Coronary artery (tissue), 2 donors: ENCODE results near the gene SRRD.
A peak's percentile ranks its signal among the peaks of the same experiment; 100 is the strongest.

Experiments used
- DNase-seq: peaks from one replicate; pipeline ENCODE4 v3.0.0-alpha.2; 2017; ENCODE audit warnings: low spot score
- H3K27ac ChIP-seq, 2 donors: fragments of 200-600 bp; sonication (generic); one replicate each; pipeline ENCODE4 v1.5.1; 2016 to 2019
- H3K4me3 ChIP-seq: fragments of 200-600 bp; sonication (generic); 2 replicates; pipeline ENCODE4 v1.5.1; 2016; ENCODE audit warnings: mild to moderate bottlenecking, moderate library complexity
- TF ChIP-seq, protein P1 (sequence below): fragments of 200-600 bp; sonication (generic); IDR thresholded peaks from one replicate; pipeline ENCODE4 v1.5.1; 2019; ENCODE audit warnings: antibody characterized with exemption

SRRD gene

DNA sequence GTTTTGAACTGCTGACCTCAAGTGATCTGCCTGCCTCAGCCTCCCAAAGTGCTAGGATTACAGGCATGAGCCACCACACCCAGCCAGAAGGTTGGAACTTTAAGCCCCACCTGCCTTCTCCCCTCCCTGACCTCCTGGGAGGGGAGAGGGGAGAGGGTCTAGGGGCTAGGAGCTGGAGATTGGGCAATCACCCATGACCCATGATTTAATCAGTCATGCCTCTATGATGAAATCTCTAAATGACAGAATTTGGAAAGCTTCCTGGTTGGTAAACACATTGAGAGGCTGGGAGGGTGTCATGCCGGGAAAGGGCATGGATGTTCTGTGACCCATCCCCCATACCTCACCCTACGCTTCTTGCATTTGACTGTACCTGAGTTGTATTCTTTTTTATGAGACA, 45.7 kb downstream of the SRRD start:
- no peak for DNase-seq

DNA sequence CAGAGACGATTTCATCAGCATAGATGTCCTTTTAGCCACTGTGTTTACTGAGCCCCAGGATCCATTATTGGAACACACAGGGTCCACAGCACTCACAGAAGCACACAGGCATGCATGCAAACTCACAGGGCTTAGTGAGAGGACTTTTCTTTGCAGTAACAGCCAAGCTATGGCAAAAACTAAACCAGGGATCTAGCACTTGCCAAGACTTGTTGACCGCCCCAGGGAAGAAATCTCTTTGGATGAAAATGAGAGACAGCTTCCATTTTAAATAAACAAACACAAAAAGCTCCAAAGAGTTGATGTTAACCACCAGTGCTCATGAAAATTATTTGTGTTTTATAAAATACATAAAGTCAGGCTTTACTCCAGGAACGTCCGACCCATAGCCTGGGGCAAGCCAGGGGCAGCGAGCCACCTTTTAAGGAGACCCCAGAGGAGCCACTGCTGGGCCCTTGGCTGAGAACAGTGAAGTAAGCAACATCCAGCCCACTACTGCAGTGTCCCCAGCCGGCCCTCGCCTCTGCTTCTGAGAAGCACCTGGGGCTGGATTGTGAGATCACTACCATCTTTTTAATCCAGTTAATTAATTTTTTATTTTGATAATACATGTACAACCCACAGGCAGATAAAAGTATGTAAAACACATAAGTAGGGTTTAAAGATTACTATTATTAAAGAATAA, 50.6 kb downstream of the SRRD start:
- Histone ChIP-seq H3K4me3 (no peak overlapping the region), H3K27ac (no peak overlapping the region)
- TF ChIP-seq, protein P1, sequence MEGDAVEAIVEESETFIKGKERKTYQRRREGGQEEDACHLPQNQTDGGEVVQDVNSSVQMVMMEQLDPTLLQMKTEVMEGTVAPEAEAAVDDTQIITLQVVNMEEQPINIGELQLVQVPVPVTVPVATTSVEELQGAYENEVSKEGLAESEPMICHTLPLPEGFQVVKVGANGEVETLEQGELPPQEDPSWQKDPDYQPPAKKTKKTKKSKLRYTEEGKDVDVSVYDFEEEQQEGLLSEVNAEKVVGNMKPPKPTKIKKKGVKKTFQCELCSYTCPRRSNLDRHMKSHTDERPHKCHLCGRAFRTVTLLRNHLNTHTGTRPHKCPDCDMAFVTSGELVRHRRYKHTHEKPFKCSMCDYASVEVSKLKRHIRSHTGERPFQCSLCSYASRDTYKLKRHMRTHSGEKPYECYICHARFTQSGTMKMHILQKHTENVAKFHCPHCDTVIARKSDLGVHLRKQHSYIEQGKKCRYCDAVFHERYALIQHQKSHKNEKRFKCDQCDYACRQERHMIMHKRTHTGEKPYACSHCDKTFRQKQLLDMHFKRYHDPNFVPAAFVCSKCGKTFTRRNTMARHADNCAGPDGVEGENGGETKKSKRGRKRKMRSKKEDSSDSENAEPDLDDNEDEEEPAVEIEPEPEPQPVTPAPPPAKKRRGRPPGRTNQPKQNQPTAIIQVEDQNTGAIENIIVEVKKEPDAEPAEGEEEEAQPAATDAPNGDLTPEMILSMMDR, result no peak
- DNase-seq, result no peak

More for the DNA sequence above, 45.7 kb downstream of the SRRD start:
- Histone ChIP-seq H3K4me3 (no peak overlapping the region), H3K27ac (no peak overlapping the region)
- TF ChIP-seq, protein P1, result no peak

DNA sequence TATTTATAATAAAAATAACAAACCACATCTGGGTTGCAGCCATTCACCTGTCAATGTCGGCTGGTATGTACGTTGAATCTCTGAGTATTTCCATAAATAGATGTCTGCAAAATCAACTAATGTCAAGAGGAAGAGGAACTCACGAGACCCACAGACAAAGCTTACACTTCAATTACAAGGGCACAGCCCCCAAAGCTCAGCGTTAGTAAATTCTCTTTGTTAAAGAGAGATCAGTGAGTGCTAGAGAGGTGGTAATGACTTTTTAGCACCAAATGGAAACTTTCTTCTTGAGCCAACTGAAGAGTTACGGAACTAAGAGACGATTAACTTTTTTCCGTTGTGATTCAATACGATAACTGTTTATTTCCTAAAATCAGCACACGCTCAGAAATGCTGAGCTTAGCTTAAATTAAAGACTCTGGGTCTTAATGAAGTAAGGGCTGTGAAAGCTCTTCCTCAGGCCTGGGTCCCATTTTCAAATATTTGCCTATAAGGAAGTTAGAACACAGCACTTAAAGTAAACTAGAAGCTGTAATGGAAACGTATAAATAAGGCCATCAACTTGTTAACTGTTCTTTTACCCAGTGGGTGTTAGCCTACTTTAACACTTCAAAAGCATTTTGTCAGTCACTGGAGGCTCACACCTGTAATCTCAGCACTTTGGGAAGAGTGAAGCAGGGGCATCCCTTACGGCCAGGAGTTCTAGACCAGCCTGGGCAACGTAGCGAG, 51.4 kb downstream of the SRRD start:
- TF ChIP-seq, protein P1, result no peak
- H3K4me3 ChIP-seq, result no peak overlapping the region
- peak overlapping the region in 1 of 2 donors; percentile 16 for H3K27ac ChIP-seq
- DNase-seq, result no peak

DNA sequence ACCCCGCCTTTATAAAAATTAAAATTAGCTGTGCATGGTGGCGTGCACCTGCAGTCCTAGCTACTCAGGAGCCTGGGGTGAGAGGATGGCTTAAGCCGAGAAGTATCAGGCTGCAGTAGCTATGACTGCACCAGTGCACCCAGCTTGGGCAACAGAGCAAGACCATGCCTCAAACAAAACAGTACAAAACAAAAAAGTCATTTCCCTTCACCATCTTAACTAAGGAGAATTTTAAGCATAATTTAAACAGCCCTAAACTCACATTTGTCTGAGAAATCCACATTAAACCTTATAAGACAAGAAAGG, 51.9 kb downstream of the SRRD start:
- Histone ChIP-seq H3K4me3 (no peak overlapping the region), H3K27ac (no peak overlapping the region)
- no peak for DNase-seq
- TF ChIP-seq, protein P1, result no peak

DNA sequence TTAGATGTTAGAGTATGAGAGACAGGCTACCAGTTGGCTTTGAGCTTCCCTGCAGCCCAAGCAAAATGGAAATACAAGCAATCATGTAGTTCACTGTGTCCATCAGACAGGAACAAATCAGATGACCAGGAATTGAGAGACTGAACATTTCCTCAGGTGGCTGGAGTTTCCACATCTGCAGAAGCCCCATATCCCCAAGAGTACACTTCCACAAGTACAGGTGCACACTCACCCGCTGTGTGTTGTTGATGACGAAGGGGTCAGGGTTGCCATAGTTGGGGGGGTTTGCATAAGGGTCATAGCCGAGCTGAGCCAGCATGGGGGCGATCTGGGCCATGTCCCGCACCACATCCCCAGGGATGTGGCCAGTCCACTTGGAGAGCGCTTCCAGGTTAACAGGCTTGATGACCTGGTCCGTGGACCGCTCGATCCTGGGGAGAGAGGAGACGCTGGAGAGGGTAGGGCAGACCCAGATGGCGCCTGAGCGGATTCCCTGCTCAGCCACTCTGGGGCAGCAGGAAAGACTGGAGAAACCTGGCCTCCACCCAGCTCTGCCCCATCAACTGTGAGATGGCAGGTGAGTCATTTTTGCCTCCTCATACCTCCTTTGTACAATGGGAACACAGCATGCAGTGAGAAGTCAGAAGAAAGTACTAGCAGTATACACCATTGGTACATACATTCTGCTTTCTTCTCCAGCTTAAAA, 52.5 kb downstream of the SRRD start:
- no peak overlapping the region for H3K4me3 ChIP-seq
- no peak for DNase-seq
- TF ChIP-seq, protein P1, result no peak
- no peak overlapping the region for H3K27ac ChIP-seq

DNA sequence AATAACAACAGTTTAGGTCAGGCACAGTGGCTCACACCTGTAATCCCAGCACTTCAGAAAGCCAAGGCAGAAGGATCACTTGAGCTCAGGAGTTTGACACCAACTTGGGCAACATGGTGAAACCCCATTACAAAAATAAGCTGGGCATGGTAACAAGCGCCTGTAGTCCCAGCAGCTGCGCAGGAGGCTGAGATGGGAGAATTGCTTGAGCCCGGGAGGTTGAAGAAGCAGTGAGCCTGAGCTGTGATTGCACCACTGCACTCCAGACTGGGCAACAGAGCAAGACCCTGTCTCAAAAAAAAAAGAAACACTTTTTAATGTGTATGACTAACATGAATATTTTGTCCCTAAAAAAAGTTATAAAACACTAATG, 53.1 kb downstream of the SRRD start:
- no peak overlapping the region for H3K27ac ChIP-seq
- TF ChIP-seq, protein P1, result no peak
- DNase-seq, result no peak
- no peak overlapping the region for H3K4me3 ChIP-seq

DNA sequence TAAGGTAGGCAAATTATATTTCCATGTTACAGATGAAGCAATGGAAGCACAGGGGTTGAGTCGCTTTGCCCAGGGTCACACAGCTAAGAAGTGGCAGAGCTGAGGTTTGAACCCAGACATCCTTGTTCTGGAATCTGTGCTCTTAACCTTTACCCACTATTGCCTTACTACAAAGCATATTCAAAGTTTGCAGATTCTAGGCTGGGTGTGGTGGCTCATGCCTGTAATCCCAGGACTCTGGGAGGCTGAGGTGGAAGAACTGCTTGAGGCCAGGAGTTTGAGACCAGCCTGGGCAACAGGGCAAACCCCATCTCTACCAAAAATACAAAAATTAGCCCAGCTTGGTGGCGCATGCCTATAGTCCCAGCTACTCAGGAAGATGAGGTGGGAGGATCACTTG, 56.4 kb downstream of the SRRD start:
- TF ChIP-seq, protein P1, result no peak
- no peak overlapping the region for H3K4me3 ChIP-seq
- H3K27ac ChIP-seq, result no peak overlapping the region
- no peak for DNase-seq
